Measurements from ENCODE around the gene SIRT7. TPM values are rescaled to one million over a fixed set of nuclear protein-coding genes. Genes with fewer than 3 reads are reported as not detected.

The SIRT7 gene
- total RNA-seq, 2 experiments from 2014 or later, result 56.7 to 57.5 TPM

- Histone ChIP-seq H3K36me3 (ENCODE audit: insufficient read depth, low read length) (no peaks in the 10 kb centered on the region), H3K4me1 (ENCODE audit: insufficient read depth, low read length) (peaks cover 29% of the 10 kb centered on the region), H3K27ac (ENCODE audit: low read depth in 1 of 2, low read length in 2 of 2) (no peak overlapping the region), H3K9me3 (ENCODE audit: control insufficient read depth in 1 of 2, insufficient read depth in 1 of 2, low read length in 2 of 2) (no peaks in the 10 kb centered on the region), H3K27me3 (ENCODE audit: control insufficient read depth in 1 of 2, insufficient read depth in 2 of 2, low read length in 2 of 2) (peaks cover 19 to 20% of the 10 kb centered on the region in 2 experiments), H3K4me3 (ENCODE audit: low read length) (no peak overlapping the region)
- H3K4me3 Mint-ChIP-seq, result peak overlapping the region; percentile 43
- H3K9me3 Mint-ChIP-seq, result no peaks in the 10 kb centered on the region
- H3K4me1 Mint-ChIP-seq (ENCODE audit: low read depth), result peaks cover 11% of the 10 kb centered on the region
- TF ChIP-seq, protein P1, sequence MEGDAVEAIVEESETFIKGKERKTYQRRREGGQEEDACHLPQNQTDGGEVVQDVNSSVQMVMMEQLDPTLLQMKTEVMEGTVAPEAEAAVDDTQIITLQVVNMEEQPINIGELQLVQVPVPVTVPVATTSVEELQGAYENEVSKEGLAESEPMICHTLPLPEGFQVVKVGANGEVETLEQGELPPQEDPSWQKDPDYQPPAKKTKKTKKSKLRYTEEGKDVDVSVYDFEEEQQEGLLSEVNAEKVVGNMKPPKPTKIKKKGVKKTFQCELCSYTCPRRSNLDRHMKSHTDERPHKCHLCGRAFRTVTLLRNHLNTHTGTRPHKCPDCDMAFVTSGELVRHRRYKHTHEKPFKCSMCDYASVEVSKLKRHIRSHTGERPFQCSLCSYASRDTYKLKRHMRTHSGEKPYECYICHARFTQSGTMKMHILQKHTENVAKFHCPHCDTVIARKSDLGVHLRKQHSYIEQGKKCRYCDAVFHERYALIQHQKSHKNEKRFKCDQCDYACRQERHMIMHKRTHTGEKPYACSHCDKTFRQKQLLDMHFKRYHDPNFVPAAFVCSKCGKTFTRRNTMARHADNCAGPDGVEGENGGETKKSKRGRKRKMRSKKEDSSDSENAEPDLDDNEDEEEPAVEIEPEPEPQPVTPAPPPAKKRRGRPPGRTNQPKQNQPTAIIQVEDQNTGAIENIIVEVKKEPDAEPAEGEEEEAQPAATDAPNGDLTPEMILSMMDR (IDR thresholded peaks at IDR 0.05), result no peak
- H3K27ac Mint-ChIP-seq, result no peak overlapping the region
- POLR2A ChIA-PET, result no interaction called here
- no peak for ATAC-seq (ENCODE audit: poor library complexity)
- intact Hi-C loops (cut with DNase I, micrococcal nuclease), result no loop called here
- CTCF ChIA-PET, result no interaction called here
- H3K36me3 Mint-ChIP-seq (ENCODE audit: low read depth), result no peaks in the 10 kb centered on the region
- no peak for DNase-seq
- peaks cover 19% of the 10 kb centered on the region for H3K27me3 Mint-ChIP-seq
Measured at GRCh38 chr17:81930142-81931125, 12.5 kb upstream of the SIRT7 start.

GRCh38 chr17:81929253-81930141 is 11.5 kb upstream of the SIRT7 start:
- Mint-ChIP-seq H3K9me3 (no peaks in the 10 kb centered on the region), H3K27me3 (peaks cover 19% of the 10 kb centered on the region), H3K36me3 (ENCODE audit: low read depth) (no peaks in the 10 kb centered on the region), H3K4me1 (ENCODE audit: low read depth) (peaks cover 15% of the 10 kb centered on the region), H3K4me3 (peak overlapping the region; percentile 54), H3K27ac (no peak overlapping the region)
- Histone ChIP-seq H3K36me3 (ENCODE audit: insufficient read depth, low read length) (no peaks in the 10 kb centered on the region), H3K27ac (ENCODE audit: low read depth in 1 of 2, low read length in 2 of 2) (no peak overlapping the region), H3K4me3 (ENCODE audit: low read length) (no peak overlapping the region), H3K27me3 (ENCODE audit: control insufficient read depth in 1 of 2, insufficient read depth in 2 of 2, low read length in 2 of 2) (peaks cover 19 to 20% of the 10 kb centered on the region in 2 experiments), H3K4me1 (ENCODE audit: insufficient read depth, low read length) (peaks cover 38% of the 10 kb centered on the region), H3K9me3 (ENCODE audit: control insufficient read depth in 1 of 2, insufficient read depth in 1 of 2, low read length in 2 of 2) (no peaks in the 10 kb centered on the region)
- CTCF ChIA-PET, result no interaction called here
- TF ChIP-seq, protein P1 (IDR thresholded peaks at IDR 0.05), result no peak
- POLR2A ChIA-PET, result no interaction called here
- intact Hi-C loops (cut with DNase I, micrococcal nuclease), result loop anchor here (5.0 kb wide), 3 partner anchors 37 to 227 kb away; partner anchors contain the start of genes ALYREF (in 1 of the 2), ANAPC11 (in 1 of the 2), ARHGDIA (in 1 of the 2) and MRPL12 (in 1 of the 2)
- DNase-seq, result no peak
- ATAC-seq (ENCODE audit: poor library complexity), result no peak

All from CD4-positive, alpha-beta T cell (primary cell).